Stimulated activated CD8-positive, alpha-beta memory T cell treated with anti-CD3 and anti-CD28 coated beads, Interleukin-12 subunit alpha, Interleukin-12 subunit beta, amount 100 ng/mL, for 4 hours (primary cell): ENCODE data around the gene ENG.

Experiments used
- DNase-seq: peaks from one replicate; pipeline ENCODE4 v3.0.0-alpha.2; 2020; ENCODE audit warnings: low read depth

The ENG gene

GRCh38 chr9:127814619-127815511 lies 39.6 kb downstream of the ENG start:
- no peak for DNase-seq

- no peak for DNase-seq
Observed at GRCh38 chr9:127813686-127814226, 40.7 kb downstream of the ENG start.

GRCh38 chr9:127812936-127813675 lies 41.4 kb downstream of the ENG start:
- DNase-seq, result no peak

GRCh38 chr9:127812011-127812410 lies 42.4 kb downstream of the ENG start:
- DNase-seq, result no peak

GRCh38 chr9:127810378-127811187 lies 43.9 kb downstream of the ENG start:
- DNase-seq, result no peak

- no peak for DNase-seq
Observed at GRCh38 chr9:127809540-127810377, 44.7 kb downstream of the ENG start.

GRCh38 chr9:127809002-127809539 lies 45.4 kb downstream of the ENG start:
- DNase-seq, result no peak

GRCh38 chr9:127808347-127809001 lies 46.0 kb downstream of the ENG start:
- no peak for DNase-seq

GRCh38 chr9:127806871-127807270 lies 47.6 kb downstream of the ENG start:
- no peak for DNase-seq

- DNase-seq, result no peak
Observed at GRCh38 chr9:127805620-127806019, 48.8 kb downstream of the ENG start.

- no peak for DNase-seq
Observed at GRCh38 chr9:127803507-127804352, 50.7 kb downstream of the ENG start.

GRCh38 chr9:127802576-127803443 lies 51.6 kb downstream of the ENG start, which contains the start of gene FPGS:
FPGS (plus strand) TSS chr9:127802882; CDS start chr9:127802925, 43 bp downstream.
- peak; percentile 71 for DNase-seq

- DNase-seq, result no peak
Observed at GRCh38 chr9:127801955-127802575, 52.4 kb downstream of the ENG start.

GRCh38 chr9:127796852-127797370 lies 57.5 kb downstream of the ENG start:
- no peak for DNase-seq

GRCh38 chr9:127796225-127796813 lies 58.1 kb downstream of the ENG start:
- DNase-seq, result no peak

GRCh38 chr9:127794001-127794791 lies 60.3 kb downstream of the ENG start:
- no peak for DNase-seq
